Measurements from ENCODE around the gene GHR. TPM values are rescaled to one million over a fixed set of nuclear protein-coding genes. Genes with fewer than 3 reads are reported as not detected.

The GHR gene
- total and polyA plus RNA-seq, 10 of the 15 experiments (the other 5 are each of a cell fraction or from before 2014, with no cell fraction given): 0.23 to 10.2 (median 0.48) TPM

DNA sequence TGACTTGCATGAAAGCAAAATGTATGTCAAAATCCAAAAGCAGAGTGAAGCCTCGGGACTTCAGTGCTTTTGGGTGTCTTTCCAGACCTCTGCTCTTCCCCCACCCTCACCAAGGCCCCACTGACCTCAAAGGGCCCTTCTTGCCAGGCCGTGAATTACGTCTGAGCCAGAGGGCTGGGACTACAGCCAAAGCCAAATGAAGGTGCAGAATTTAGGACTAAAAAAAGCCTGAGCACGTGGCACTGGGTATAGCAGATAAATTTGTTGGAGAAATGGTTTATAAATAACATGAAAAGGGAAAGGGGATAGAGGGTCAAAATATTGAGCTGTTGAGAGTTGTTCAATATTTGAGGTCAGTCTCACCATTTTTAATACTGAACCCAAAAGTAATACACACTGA is 163.4 kb downstream of the GHR start:
- Histone ChIP-seq H4K20me1 (ENCODE audit: control insufficient read depth, insufficient read depth) (no peaks in the 10 kb centered on the region), H3K4me3 (no peak overlapping the region), H3K9ac (ENCODE audit: control insufficient read depth, insufficient read depth, low read length) (no peak overlapping the region), H3K36me3 (ENCODE audit: control insufficient read depth in 2 of 2, insufficient read depth in 2 of 2, low read length in 1 of 2) (no peaks in the 10 kb centered on the region), H3K27me3 (replicated peaks in 1 of 2; ENCODE audit: control insufficient read depth in 2 of 2, insufficient read depth in 2 of 2, low read length in 1 of 2) (no peaks in the 10 kb centered on the region; a peak in 1 of 4 replicates), H3K27ac (ENCODE audit: control insufficient read depth, insufficient read depth) (no peak overlapping the region), H2AFZ (ENCODE audit: control insufficient read depth, low read depth, low read length) (no peak overlapping the region), H3K9me3 (replicated peaks; ENCODE audit: control insufficient read depth, insufficient read depth, low read length) (no peaks in the 10 kb centered on the region), H3K4me1 (ENCODE audit: control insufficient read depth, insufficient read depth, low read length) (no peaks in the 10 kb centered on the region), H3K4me2 (ENCODE audit: control insufficient read depth, insufficient read depth) (no peak overlapping the region), H3K79me2 (ENCODE audit: control insufficient read depth, insufficient read depth, low read length) (no peaks in the 10 kb centered on the region)
- RAD21 ChIA-PET (ENCODE audit: unreplicated experiment): interaction anchor here (1.0 to 2.2 kb wide), 4 partner anchors 37 to 181 kb away, joined by 3 to 8 read pairs (median 4); no protein-coding TSS in a partner anchor
- no TSS peak for BruUV-seq (replicated peaks)
- DNase-seq (ENCODE audit: low read depth, low spot score) (no peak), FAIRE-seq (no peak), ATAC-seq (no peak)
- in situ Hi-C loops (cut with MboI): loop anchor here (10.0 kb wide), 1 partner anchor 732 kb away; no protein-coding TSS in a partner anchor
- SMC1A ChIA-PET (ENCODE audit: uncharacterized antibody, unreplicated experiment): interaction anchor here (1.2 to 4.5 kb wide), 5 partner anchors 9 to 164 kb away, joined by 3 to 24 read pairs (median 4); partner anchors contain the start of gene GHR
- CTCF ChIA-PET: interaction anchor here (0.9 to 1.8 kb wide), 6 partner anchors 12 to 302 kb away, joined by 3 to 6 read pairs (median 3); no protein-coding TSS in a partner anchor
- intact Hi-C loops (cut with micrococcal nuclease; ENCODE audit: unreplicated experiment): loop anchor here (5.0 to 10.0 kb wide), 2 partner anchors 301 to 582 kb away; no protein-coding TSS in a partner anchor
- 0% methylated on average over 4 of the region's 4 CpGs for WGBS (ENCODE audit: insufficient coverage, insufficient replicate concordance, low lambda C conversion rate, missing lambda C conversion rate)
- POLR2A ChIA-PET: interaction anchor here (0.6 to 1.3 kb wide), 2 partner anchors 8 to 75 kb away, joined by 3 to 4 read pairs; no protein-coding TSS in a partner anchor
- TF ChIP-seq EED (IDR thresholded peaks at IDR 0.05; ENCODE audit: low read depth) (no peak), CREM (IDR thresholded peaks at IDR 0.05; ENCODE audit: low read depth) (no peak), GABPA (IDR thresholded peaks at IDR 0.05; ENCODE audit: low read depth) (no peak), POLR2AphosphoS5 (IDR thresholded peaks at IDR 0.05; ENCODE audit: low read length) (no peak), MEF2A (IDR thresholded peaks at IDR 0.05; ENCODE audit: insufficient read depth, low read depth, low read length) (no peak), ZNF274 (IDR thresholded peaks at IDR 0.05; ENCODE audit: insufficient read depth, insufficient read length) (no peak), CREB1 (IDR thresholded peaks at IDR 0.05; ENCODE audit: low read depth) (no peak), IKZF1 (conservative IDR thresholded peaks at IDR 0.05) (no peak)
- TF ChIP-seq, protein P1, sequence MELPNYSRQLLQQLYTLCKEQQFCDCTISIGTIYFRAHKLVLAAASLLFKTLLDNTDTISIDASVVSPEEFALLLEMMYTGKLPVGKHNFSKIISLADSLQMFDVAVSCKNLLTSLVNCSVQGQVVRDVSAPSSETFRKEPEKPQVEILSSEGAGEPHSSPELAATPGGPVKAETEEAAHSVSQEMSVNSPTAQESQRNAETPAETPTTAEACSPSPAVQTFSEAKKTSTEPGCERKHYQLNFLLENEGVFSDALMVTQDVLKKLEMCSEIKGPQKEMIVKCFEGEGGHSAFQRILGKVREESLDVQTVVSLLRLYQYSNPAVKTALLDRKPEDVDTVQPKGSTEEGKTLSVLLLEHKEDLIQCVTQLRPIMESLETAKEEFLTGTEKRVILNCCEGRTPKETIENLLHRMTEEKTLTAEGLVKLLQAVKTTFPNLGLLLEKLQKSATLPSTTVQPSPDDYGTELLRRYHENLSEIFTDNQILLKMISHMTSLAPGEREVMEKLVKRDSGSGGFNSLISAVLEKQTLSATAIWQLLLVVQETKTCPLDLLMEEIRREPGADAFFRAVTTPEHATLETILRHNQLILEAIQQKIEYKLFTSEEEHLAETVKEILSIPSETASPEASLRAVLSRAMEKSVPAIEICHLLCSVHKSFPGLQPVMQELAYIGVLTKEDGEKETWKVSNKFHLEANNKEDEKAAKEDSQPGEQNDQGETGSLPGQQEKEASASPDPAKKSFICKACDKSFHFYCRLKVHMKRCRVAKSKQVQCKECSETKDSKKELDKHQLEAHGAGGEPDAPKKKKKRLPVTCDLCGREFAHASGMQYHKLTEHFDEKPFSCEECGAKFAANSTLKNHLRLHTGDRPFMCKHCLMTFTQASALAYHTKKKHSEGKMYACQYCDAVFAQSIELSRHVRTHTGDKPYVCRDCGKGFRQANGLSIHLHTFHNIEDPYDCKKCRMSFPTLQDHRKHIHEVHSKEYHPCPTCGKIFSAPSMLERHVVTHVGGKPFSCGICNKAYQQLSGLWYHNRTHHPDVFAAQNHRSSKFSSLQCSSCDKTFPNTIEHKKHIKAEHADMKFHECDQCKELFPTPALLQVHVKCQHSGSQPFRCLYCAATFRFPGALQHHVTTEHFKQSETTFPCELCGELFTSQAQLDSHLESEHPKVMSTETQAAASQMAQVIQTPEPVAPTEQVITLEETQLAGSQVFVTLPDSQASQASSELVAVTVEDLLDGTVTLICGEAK (IDR thresholded peaks at IDR 0.05; ENCODE audit: borderline replicate concordance): no peak
- TF ChIP-seq, protein P2, sequence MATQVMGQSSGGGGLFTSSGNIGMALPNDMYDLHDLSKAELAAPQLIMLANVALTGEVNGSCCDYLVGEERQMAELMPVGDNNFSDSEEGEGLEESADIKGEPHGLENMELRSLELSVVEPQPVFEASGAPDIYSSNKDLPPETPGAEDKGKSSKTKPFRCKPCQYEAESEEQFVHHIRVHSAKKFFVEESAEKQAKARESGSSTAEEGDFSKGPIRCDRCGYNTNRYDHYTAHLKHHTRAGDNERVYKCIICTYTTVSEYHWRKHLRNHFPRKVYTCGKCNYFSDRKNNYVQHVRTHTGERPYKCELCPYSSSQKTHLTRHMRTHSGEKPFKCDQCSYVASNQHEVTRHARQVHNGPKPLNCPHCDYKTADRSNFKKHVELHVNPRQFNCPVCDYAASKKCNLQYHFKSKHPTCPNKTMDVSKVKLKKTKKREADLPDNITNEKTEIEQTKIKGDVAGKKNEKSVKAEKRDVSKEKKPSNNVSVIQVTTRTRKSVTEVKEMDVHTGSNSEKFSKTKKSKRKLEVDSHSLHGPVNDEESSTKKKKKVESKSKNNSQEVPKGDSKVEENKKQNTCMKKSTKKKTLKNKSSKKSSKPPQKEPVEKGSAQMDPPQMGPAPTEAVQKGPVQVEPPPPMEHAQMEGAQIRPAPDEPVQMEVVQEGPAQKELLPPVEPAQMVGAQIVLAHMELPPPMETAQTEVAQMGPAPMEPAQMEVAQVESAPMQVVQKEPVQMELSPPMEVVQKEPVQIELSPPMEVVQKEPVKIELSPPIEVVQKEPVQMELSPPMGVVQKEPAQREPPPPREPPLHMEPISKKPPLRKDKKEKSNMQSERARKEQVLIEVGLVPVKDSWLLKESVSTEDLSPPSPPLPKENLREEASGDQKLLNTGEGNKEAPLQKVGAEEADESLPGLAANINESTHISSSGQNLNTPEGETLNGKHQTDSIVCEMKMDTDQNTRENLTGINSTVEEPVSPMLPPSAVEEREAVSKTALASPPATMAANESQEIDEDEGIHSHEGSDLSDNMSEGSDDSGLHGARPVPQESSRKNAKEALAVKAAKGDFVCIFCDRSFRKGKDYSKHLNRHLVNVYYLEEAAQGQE (IDR thresholded peaks at IDR 0.05; ENCODE audit: low read depth, low read length): no peak

Measured in GM12878 (cell line).